ENCODE results near the gene IQCM. TPM values are rescaled to one million over a fixed set of nuclear protein-coding genes. Genes with fewer than 3 reads are reported as not detected.

The IQCM gene
- polyA plus RNA-seq, 1 of the 3 experiments (the other 2 are of a cell fraction): not detected

- no peak for TF ChIP-seq JUND (IDR thresholded peaks at IDR 0.05)
Measured at GRCh38 chr4:149409555-149409962, 406.1 kb downstream of the IQCM start (continued).

GRCh38 chr4:149409146-149409545, 406.5 kb downstream of the IQCM start:
- DNase-seq: no peak
- peak overlapping the region; percentile 77 for H2AFZ ChIP-seq (ENCODE audit: low read depth)
- H3K9me2 ChIP-seq: no peaks in the 10 kb centered on the region
- no peaks in the 10 kb centered on the region for H3K9me3 ChIP-seq
- H3F3A ChIP-seq (replicated peaks; ENCODE audit: insufficient read depth): peaks cover 5% of the 10 kb centered on the region
- no peaks in the 10 kb centered on the region for H3K36me3 ChIP-seq (replicated peaks in 1 of 2; ENCODE audit: control insufficient read depth in 1 of 2, insufficient read depth in 2 of 2, low read length in 1 of 2)
- CTCF ChIA-PET: no interaction called here
- H3K79me2 ChIP-seq (ENCODE audit: insufficient read depth): no peaks in the 10 kb centered on the region
- 0 out of 4 replicates have a peak overlapping the region, but pooled peaks of 1 of the 2 experiments have one; percentile 11 for H3K4me3 ChIP-seq (ENCODE audit: low read depth in 2 of 2, low read length in 1 of 2)
- peak overlapping the region; percentile 57; the same call in 1 of the 2 replicates for H3K4me2 ChIP-seq
- H3K4me1 ChIP-seq (ENCODE audit: control insufficient read depth in 1 of 2, insufficient read depth in 2 of 2, low read depth in 1 of 2, low read length in 1 of 2): peaks cover 0 to 12% of the 10 kb centered on the region in 2 experiments; a peak in 1 of 4 replicates
- H4K20me1 ChIP-seq (ENCODE audit: insufficient read depth): no peaks in the 10 kb centered on the region
- WGBS (ENCODE audit: low lambda C conversion rate): 3% methylated on average over 4 of the region's 4 CpGs
- peak overlapping the region; percentile 37; the same call in 1 of the 2 replicates for H3K9ac ChIP-seq
- POLR2A ChIA-PET: no interaction called here
- no peaks in the 10 kb centered on the region for H3K27me3 ChIP-seq (ENCODE audit: insufficient read depth)
- H3K27ac ChIP-seq (ENCODE audit: low read depth in 2 of 2, low read length in 1 of 2): peak overlapping the region; percentile 65 to 76; a peak in 3 of 4 replicates
- TF ChIP-seq, protein P1, sequence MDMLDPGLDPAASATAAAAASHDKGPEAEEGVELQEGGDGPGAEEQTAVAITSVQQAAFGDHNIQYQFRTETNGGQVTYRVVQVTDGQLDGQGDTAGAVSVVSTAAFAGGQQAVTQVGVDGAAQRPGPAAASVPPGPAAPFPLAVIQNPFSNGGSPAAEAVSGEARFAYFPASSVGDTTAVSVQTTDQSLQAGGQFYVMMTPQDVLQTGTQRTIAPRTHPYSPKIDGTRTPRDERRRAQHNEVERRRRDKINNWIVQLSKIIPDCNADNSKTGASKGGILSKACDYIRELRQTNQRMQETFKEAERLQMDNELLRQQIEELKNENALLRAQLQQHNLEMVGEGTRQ (IDR thresholded peaks at IDR 0.05; ENCODE audit: borderline replicate concordance, low read depth, low read length): no peak
- TF ChIP-seq ELF1 (IDR thresholded peaks at IDR 0.05) (no peak), GATA2 (CRISPR knock-in tag; IDR thresholded peaks at IDR 0.05) (no peak), MEF2A (IDR thresholded peaks at IDR 0.05; ENCODE audit: borderline replicate concordance, low read depth) (no peak), JUND (IDR thresholded peaks at IDR 0.05) (peak; percentile 73), RFX5 (IDR thresholded peaks at IDR 0.05; ENCODE audit: low read length) (no peak), TAF1 (IDR thresholded peaks at IDR 0.05; ENCODE audit: borderline replicate concordance, low read depth, low read length) (no peak), SMC3 (IDR thresholded peaks at IDR 0.05; ENCODE audit: low read depth, low read length) (no peak), TEAD4 (IDR thresholded peaks at IDR 0.05; ENCODE audit: borderline replicate concordance, insufficient read depth) (peak; percentile 73), SIN3A (IDR thresholded peaks at IDR 0.05; ENCODE audit: borderline replicate concordance, low read depth, low read length) (no peak), IRF3 (IDR thresholded peaks at IDR 0.05; ENCODE audit: low read depth, low read length) (no peak), TCF12 (IDR thresholded peaks at IDR 0.05) (peak; percentile 66), FOSL2 (IDR thresholded peaks at IDR 0.05; ENCODE audit: borderline replicate concordance, low read depth) (peak; percentile 83), EP300 (IDR thresholded peaks at IDR 0.05; ENCODE audit: borderline replicate concordance in 1 of 2, low read depth in 1 of 2, low read length in 1 of 2) (peak in 1 of 2 experiments; percentile 66; a peak in 2 of 4 replicates), FOXM1 (IDR thresholded peaks at IDR 0.05; ENCODE audit: low read depth) (no peak), EZH2phosphoT487 (IDR thresholded peaks at IDR 0.05; ENCODE audit: borderline replicate concordance, low read depth) (no peak), GABPA (IDR thresholded peaks at IDR 0.05; ENCODE audit: low read depth) (no peak), NFIC (IDR thresholded peaks at IDR 0.05; ENCODE audit: borderline replicate concordance) (peak; percentile 92), NRF1 (IDR thresholded peaks at IDR 0.05; ENCODE audit: low read depth, low read length) (no peak), FOXJ3 (CRISPR knock-in tag; IDR thresholded peaks at IDR 0.05) (no peak), REST (IDR thresholded peaks at IDR 0.05; ENCODE audit: low read depth, low read length) (no peak), RCOR1 (IDR thresholded peaks at IDR 0.05; ENCODE audit: low read length) (no peak), USF1 (IDR thresholded peaks at IDR 0.05; ENCODE audit: borderline replicate concordance, low read depth) (no peak)
- TF ChIP-seq, protein P2, sequence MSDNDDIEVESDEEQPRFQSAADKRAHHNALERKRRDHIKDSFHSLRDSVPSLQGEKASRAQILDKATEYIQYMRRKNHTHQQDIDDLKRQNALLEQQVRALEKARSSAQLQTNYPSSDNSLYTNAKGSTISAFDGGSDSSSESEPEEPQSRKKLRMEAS (IDR thresholded peaks at IDR 0.05; ENCODE audit: low read depth): peak; percentile 37; the same call in 1 of the 2 replicates
- TF ChIP-seq, protein P3, sequence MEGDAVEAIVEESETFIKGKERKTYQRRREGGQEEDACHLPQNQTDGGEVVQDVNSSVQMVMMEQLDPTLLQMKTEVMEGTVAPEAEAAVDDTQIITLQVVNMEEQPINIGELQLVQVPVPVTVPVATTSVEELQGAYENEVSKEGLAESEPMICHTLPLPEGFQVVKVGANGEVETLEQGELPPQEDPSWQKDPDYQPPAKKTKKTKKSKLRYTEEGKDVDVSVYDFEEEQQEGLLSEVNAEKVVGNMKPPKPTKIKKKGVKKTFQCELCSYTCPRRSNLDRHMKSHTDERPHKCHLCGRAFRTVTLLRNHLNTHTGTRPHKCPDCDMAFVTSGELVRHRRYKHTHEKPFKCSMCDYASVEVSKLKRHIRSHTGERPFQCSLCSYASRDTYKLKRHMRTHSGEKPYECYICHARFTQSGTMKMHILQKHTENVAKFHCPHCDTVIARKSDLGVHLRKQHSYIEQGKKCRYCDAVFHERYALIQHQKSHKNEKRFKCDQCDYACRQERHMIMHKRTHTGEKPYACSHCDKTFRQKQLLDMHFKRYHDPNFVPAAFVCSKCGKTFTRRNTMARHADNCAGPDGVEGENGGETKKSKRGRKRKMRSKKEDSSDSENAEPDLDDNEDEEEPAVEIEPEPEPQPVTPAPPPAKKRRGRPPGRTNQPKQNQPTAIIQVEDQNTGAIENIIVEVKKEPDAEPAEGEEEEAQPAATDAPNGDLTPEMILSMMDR (IDR thresholded peaks at IDR 0.05): no peak

Measured in SK-N-SH (cell line).